ENCODE measurements around the gene NUDT22.

Gene NUDT22

GRCh38 chr11:64229744-64230170 is 3.7 kb downstream of the NUDT22 start:
- no peak for DNase-seq

GRCh38 chr11:64230171-64230984 is 4.3 kb downstream of the NUDT22 start, which contains the start of gene DNAJC4:
Gene DNAJC4, plus strand, starts transcription at chr11:64230548. Its CDS starts 307 bp downstream, at chr11:64230855.
- DNase-seq: peak; percentile 91

GRCh38 chr11:64230985-64231365 is 4.9 kb downstream of the NUDT22 start:
- no peak for DNase-seq

- DNase-seq: no peak
Observed at GRCh38 chr11:64231546-64231945, 5.5 kb downstream of the NUDT22 start.

- DNase-seq: no peak
Observed at GRCh38 chr11:64232182-64232966, 6.3 kb downstream of the NUDT22 start.

GRCh38 chr11:64232967-64233315 is 6.9 kb downstream of the NUDT22 start:
- DNase-seq: no peak

GRCh38 chr11:64233913-64234586 is 8.0 kb downstream of the NUDT22 start, which contains the start of gene VEGFB:
Gene VEGFB, plus strand, starts transcription at chr11:64234584. Its CDS starts 250 bp downstream, at chr11:64234834.
- DNase-seq: peak; percentile 71 to 82

- peak; percentile 37 to 51 for DNase-seq
Observed at GRCh38 chr11:64234647-64235379, 8.7 kb downstream of the NUDT22 start.

GRCh38 chr11:64235437-64236161 is 9.5 kb downstream of the NUDT22 start:
- no peak for DNase-seq

- no peak for DNase-seq
Observed at GRCh38 chr11:64237484-64237951, 11.4 kb downstream of the NUDT22 start.

- no peak for DNase-seq
Observed at GRCh38 chr11:64238076-64238475, 12.0 kb downstream of the NUDT22 start.

GRCh38 chr11:64238999-64239398 is 12.9 kb downstream of the NUDT22 start:
- no peak for DNase-seq

- DNase-seq: peak in 1 of 2 donors; percentile 82
Observed at GRCh38 chr11:64239662-64240434, 13.8 kb downstream of the NUDT22 start.

GRCh38 chr11:64240435-64241240 is 14.6 kb downstream of the NUDT22 start, which contains the start of gene FKBP2:
Gene FKBP2, plus strand, starts transcription at chr11:64241095. Its CDS starts 1,293 bp downstream, at chr11:64242388.
- peak; percentile 98 to 99 for DNase-seq

GRCh38 chr11:64241241-64241490 is 15.1 kb downstream of the NUDT22 start:
- peak in 1 of 2 donors; percentile 100 for DNase-seq

GRCh38 chr11:64241491-64242374 is 15.7 kb downstream of the NUDT22 start:
- peak; percentile 19 to 100 for DNase-seq

GRCh38 chr11:64243236-64243854 is 17.3 kb downstream of the NUDT22 start:
- DNase-seq: no peak

GRCh38 chr11:64244107-64244506 is 18.0 kb downstream of the NUDT22 start:
- no peak for DNase-seq

GRCh38 chr11:64244966-64245365 is 18.9 kb downstream of the NUDT22 start:
- no peak for DNase-seq
